Measurements from ENCODE around the gene DUSP22.

Gene DUSP22

GRCh38 chr6:353642-354614 lies 61.6 kb downstream of the DUSP22 start:
- no peak for DNase-seq

GRCh38 chr6:354631-355280 lies 62.5 kb downstream of the DUSP22 start:
- no peak for DNase-seq

DNA sequence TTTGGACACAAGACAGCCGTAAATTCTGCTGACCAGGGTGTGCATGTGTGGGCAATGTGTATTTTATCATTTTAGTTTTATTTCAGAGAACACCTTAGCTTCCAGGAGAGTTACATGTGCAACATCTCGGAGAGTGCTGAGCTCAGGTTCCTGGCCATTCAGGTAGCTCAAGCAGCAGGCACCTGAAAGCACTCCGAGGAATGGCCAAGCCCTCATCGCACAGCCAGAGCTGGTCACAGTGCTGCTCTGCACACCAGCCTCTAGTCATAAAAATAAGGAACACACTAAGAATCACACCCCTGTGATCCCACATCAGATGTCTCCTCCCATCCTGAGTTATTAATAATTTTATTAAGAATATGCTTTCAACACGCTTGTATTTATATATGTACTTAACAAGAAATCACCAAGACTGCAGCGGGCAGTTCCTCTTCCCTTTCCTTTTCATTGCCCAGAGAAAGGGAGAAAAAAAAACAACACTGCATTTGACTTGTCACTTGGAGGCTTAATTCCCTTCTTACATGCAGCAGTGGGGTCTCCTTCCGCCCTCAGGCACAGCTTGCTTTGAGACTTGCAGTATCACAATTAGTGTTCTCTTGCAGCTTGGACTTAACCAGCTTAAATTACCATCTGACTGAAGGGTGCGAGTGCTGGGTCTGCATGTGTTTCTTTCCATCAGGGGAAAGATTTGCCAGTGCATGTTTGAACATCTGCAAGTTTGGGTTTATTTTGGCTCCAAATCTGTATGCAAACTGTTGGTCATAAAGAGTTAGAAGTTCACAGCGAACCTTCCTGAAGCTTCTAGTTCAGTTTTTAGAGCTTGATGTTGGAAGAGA lies 63.3 kb downstream of the DUSP22 start:
- no peak for DNase-seq

GRCh38 chr6:356828-357251 lies 64.6 kb downstream of the DUSP22 start:
- no peak for DNase-seq

- no peak for DNase-seq
Observed at GRCh38 chr6:357261-357790, 65.0 kb downstream of the DUSP22 start.

GRCh38 chr6:357791-358341 lies 65.6 kb downstream of the DUSP22 start:
- DNase-seq = no peak

DNA sequence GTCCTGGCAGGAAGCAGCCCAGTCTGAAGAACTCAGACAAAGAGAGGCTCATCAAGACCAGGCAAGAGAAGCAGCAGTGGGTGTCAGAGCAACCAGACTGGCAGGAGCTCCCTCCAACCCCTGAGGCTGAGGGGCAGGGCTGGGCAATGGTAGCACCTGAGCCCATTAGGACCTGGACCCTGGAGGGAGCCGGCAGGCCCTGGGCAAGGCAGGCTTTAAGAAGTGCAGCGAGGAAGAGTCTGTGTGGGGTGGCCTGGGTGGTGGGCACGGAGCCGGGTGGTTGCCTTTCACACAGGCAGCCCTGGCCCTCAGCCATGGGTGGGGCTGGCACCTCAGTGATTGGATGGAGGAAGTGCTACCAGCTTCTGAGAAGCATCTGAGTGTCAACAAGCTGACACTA lies 66.1 kb downstream of the DUSP22 start:
- no peak for DNase-seq

GRCh38 chr6:358847-359246 lies 66.6 kb downstream of the DUSP22 start:
- no peak for DNase-seq

GRCh38 chr6:359261-360035 lies 67.2 kb downstream of the DUSP22 start:
- DNase-seq = no peak

DNA sequence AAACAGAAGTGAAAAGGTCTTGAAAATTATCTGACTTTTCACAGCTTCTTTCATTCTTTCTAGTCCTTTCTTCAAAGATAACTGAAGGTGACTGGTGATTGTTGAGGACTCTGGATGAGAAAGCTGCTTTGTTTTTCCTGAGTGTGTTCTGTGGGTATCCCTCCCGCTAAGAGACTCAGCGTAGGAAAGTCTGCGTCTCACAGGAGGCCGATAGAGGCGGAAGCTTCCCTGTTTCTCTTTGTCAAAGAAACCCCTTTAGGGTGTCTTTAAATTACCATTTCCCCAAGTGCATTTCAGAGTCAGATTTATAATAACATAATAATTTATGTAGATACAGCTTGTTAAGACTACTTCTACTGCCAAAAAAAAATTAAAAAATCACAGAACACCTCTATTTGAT lies 68.1 kb downstream of the DUSP22 start:
- DNase-seq = no peak

GRCh38 chr6:360764-361373 lies 68.6 kb downstream of the DUSP22 start:
- DNase-seq = no peak

DNA sequence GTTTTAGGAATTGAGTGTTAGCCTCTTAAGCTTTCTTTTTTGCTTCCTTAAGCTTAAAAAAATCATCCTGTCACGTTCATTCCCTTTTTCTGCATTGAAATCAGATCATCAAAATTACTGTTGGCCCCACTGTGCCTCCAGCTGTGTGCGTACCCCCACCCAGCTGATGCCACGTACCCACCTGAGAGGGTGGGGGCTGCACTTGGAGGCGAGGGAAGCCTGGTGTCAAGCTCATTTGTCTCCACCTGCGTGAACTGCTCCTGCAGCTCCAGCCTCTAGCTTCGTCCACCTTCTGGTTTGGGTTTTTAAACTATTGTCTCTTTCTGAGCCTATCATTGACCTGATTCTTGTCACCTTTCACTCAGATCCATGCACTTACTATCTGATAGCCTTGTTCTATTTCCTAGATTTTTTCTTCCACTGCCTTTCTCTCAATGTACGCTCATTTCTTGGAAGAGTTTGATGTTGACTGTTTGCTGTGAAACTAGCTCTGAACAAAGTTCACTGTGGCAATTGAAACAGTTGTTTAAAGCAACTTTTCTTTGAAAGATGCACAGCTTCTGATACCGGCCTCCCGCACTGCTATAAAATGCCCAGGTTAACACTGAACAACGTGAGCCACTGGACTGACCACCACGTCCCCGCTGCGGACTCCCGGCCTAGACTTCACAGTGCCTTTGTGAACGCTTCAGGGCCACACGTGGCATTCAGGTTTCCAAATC lies 69.3 kb downstream of the DUSP22 start:
- DNase-seq = no peak

DNA sequence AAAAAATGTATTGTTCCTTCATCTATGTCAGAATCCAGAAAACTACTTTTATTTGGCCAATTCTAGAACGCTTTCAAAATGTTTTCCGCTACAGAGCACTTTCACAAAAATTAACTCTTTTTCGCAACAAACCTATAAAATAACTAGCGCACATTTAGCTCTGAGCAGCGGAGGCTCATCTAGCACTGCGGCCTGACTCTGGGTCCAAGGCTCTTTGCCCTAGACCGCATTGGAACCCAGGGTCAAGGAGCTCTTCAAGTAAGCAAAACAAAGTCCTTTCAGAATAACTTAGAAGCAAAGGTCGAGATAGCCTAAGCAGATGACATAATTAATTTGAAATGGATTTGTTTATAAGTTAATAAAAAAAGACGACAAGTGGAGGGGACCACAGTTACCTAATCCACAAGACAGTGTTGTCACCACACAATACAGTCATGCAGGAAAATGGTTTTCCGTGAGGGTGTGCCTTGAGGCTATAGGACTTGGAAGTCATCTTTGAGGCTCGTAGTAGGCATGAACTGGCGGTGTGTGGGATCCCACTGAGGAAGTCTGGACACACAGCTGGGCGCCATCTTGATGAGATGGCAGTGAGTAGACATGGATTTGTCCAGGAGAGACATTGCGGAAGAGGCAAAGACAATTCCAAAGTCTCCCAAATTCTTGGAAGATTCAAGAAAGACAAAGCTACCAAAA lies 70.1 kb downstream of the DUSP22 start:
- DNase-seq = no peak

DNA sequence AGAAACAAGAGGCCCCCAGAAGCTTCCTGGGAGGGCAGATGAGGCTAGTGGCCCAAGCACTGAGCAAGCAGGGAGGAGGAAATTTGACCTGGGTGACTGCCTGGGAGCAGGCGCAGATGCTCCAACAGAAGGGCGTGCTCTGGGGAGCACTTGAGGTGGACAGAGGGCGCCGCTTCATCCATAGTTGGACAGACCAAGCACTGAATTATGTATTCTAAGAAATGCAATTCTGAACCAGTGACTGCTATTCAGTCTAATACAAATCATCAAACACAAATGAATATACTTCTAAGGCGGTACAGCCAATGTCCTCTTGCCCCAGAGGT lies 70.6 kb downstream of the DUSP22 start:
- DNase-seq = no peak

- DNase-seq = no peak
Observed at GRCh38 chr6:363291-363690, 71.0 kb downstream of the DUSP22 start.

DNA sequence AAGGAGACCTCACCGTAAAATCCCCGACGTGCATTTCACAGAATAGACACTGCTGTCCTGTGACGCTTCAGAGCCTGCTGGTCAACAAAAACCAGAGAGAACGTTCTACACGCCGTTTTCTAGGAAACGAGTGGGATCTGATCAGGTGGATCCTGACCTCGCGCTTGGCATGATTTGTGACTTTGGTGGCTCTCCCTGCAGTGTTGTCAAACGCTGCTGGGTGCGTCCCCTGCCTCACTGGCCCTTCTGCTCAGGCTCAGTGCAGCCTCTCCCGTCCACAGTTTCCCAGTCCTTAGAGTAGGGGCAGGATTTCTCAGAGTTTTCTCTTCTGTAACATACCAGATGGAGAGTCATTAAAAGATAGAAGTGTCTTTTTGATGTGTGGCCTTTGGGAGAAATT lies 71.6 kb downstream of the DUSP22 start:
- no peak for DNase-seq

- no peak for DNase-seq
Observed at GRCh38 chr6:364609-365540, 72.6 kb downstream of the DUSP22 start.

DNA sequence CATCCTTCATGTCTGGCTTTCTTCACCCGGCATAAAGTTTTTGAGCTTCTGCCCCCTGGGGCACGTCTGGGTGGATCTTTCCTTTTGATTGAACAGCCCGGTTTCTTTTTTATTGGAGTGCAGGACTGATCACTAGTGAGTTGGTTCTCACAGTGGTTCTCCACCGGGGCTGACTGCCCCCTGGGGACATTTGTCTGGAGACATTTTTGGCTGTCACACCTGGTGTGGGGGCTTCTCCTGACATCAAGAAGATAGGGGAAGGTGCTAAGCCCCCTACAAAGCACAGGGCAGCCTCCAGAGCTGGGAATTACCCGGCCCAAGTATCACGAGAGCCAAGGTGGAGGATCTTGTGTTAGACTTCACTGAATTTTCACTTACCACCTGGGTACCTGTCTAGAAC lies 73.5 kb downstream of the DUSP22 start:
- DNase-seq = no peak

Measured in fibroblast of skin of abdomen (primary cell).